Activated T-cell treated with anti-CD3 and anti-CD28 coated beads for 4 hours (primary cell): ENCODE data around the gene PKNOX2.

Experiments used
- DNase-seq: peaks from one replicate; pipeline ENCODE4 v3.0.0-alpha.2; 2020

The PKNOX2 gene

DNA sequence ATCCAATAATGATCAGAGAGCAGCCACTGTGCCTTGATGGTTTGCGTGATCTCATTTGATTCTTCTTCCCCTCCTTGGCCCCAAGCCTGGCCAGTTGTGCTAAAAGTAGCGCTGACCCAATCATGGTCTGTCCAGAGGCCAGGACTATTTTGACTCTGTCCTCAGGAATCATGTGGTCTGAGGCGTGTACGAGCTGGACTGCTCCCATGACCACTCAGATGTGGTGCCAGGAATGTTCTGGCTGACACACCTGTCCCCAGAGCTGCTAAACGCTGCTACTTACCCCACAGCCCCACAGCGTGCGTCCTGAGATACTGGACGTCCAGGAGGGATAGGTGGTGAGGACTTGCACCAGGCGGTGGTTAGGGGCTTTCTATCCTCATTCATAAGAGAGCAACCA lies 261.1 kb downstream of the PKNOX2 start:
- DNase-seq = no peak

DNA sequence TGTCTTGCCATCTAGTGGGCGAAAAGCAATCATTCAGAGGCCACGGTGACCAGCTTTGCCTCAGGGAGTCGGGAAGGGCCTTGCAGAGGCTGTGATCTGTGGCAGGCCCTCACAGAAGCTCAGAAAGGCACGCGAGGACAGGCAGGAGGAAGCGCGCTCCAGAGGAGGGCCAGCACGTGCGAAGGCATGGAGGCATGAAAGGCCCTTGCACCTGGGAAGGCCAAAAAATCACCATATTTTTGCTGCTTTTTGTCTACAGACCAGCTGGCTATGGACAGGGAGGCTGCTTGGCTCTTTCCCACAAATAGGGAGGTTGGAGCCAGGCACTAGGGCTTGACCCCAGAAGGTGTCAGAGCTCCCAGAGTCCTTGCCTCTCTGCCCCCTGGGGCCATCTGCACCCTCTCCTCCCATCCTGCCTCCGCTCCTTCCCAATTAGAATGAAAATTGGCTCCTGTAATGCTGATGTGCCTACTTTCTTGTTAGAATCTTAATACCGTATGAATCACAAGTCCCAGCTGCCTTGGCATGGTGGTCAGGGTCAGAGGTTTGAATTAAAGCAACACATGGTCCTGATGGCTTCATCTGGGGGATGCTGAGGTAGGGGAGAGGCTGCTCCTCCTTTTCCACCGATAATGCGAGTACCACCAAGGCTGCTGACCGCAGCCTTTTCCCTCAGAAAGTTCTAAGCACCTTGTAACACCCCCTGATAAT lies 262.4 kb downstream of the PKNOX2 start:
- no peak for DNase-seq

DNA sequence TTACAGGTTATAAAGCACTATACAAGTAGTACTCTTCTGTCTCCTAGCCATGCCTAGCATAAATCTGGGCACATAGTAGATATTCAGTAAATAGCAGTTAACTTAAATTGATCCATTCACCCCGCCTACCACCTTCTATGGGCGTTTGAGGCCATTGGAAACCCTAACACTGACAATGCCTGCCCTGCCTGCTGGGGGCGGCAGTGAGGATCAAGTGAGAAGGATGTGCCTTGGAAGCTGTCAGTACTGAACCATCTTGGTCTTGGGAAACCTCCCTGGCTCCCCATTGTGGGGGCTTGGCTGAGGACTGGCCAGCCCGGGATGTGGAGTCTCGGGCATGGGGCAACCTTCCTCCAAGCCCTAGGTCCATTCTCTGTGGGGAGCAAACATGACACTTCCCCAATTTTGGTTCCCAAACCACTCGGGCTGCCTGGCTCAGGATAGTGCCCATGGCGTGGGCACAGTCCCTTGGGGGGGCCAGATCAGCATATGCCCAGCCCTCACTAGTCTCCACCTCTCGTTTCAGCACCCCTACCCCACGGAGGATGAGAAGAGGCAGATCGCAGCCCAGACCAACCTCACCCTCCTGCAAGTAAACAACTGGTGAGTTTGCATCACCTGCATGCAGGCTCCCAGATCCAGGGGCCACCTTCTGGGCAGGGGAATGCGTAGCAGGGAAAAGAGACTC lies 264.1 kb downstream of the PKNOX2 start:
- no peak for DNase-seq

DNA sequence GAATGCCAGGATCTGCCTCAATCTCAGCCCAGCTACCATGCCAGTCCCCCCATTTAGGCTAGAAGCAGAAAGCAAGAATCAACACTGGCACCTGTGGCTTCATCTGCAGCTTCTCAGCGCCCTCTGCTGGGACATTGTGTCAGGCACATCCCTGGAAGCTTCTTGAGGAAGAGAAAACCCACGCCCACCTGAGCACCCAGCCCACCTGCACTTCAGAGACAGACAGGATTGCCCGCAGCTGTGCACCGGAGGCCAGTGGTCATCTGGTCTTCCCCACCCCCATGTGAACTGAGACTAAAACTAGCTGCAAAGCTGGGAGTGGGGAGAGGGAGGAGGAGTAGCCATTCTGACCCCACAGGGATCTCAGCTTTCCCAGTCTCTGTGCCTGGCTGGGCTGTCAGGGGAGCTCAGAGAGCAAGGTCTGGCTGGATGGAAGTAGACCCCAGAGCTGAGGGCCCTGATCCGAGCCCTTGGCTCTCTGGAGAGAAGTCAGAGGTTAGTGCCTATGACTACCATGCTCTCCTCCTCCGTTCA lies 264.7 kb downstream of the PKNOX2 start:
- peak; percentile 16 for DNase-seq

DNA sequence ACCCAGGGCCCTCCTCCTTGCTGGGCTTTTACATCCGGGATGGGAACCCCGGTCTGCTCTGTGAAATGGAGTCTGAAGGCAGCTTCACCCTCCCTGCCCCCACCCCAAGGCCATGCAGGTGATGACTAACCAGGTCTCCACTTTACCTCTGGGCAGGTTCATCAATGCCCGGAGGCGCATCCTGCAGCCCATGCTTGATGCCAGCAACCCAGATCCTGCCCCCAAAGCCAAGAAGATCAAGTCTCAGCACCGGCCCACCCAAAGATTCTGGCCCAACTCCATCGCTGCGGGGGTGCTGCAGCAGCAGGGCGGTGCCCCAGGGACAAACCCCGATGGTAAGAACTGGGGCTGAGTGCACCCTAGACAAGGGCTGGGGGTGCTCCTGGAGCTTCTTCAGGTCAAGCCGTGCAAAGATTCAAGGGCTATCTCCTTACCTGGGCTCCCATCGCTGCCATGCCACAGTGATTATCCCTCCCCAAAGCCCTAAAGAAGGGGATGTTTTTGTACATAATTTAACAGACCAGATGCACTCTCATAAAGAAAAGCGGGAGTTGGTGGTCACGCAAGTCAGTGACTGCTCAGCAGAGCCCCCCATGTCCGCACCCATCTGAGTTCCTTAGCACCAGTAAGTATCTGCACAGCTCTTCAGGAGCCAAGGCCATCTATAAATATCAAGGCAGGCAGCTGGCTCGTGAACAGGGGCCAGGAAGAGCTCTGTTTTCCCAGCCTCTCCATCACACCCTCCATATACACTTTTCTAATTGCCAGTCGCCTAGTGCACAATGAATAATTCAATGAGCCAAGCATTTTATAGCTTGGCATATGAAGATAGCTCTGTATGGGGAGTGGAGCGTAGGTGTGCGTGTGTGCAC lies 265.5 kb downstream of the PKNOX2 start:
- no peak for DNase-seq

DNA sequence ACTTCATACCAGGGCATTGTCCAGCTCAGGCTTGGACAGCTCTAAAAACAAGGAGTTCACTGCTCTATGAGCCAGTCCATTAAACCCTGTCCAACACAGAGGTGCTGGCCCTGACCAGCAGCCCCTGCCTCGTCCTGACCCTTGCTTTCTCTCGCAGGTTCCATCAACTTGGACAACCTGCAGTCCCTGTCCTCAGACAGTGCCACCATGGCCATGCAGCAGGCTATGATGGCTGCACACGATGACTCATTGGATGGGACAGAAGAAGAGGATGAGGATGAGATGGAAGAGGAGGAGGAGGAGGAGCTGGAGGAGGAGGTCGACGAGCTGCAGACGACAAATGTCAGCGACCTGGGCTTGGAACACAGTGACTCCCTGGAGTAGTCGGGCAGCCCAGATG lies 266.5 kb downstream of the PKNOX2 start:
- DNase-seq = no peak

DNA sequence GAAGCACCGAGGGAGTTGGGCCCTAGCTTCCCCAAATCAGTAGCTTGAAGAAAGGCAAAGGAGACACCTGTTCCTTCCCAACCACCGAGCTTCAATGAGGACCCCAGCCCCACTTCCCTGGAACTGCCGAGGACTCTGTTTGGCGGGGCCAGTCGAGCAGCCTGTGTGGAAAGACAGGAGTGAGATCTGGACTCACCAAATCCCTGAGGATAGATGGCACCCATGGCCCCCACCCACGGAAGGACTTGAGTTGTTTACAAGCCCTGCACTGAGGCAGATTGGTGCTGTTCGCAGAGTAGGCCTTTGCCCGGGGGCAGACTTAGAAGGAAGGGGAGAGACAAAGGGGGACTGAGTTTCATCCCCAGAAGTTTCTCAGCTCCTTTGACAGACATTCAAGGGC lies 266.9 kb downstream of the PKNOX2 start:
- DNase-seq = no peak

DNA sequence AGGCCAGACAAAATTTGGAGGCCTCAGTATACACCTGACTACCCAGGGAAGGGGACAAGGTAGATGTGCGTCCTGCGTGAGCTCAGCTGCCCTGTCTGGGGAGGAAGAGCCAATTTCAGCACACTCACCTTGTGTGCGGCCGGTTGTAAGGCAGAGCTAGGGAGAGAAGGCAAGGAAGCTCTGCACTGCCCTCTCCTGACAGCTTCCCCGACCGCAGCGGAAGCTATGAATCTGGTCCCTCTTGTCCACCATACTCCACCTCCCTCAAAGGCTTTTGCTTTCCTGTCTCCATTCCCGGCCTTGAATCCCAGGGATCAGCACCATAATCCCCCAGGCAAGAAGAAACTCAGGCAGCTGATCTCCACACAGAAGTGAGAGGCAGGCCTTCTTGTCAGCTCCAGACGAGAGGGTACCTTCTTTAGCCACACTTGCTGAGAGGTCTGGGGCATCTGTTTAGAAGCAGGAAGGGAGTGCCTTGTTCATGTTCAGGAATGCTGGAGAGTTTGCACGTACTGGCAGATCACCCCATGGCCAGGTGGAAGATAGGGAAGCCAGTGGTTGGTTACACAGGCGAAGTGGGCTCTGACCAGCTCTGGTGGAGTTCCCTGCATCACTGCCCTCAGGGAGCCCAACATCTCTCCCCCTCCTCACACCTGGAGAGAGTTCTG lies 269.0 kb downstream of the PKNOX2 start:
- no peak for DNase-seq

DNA sequence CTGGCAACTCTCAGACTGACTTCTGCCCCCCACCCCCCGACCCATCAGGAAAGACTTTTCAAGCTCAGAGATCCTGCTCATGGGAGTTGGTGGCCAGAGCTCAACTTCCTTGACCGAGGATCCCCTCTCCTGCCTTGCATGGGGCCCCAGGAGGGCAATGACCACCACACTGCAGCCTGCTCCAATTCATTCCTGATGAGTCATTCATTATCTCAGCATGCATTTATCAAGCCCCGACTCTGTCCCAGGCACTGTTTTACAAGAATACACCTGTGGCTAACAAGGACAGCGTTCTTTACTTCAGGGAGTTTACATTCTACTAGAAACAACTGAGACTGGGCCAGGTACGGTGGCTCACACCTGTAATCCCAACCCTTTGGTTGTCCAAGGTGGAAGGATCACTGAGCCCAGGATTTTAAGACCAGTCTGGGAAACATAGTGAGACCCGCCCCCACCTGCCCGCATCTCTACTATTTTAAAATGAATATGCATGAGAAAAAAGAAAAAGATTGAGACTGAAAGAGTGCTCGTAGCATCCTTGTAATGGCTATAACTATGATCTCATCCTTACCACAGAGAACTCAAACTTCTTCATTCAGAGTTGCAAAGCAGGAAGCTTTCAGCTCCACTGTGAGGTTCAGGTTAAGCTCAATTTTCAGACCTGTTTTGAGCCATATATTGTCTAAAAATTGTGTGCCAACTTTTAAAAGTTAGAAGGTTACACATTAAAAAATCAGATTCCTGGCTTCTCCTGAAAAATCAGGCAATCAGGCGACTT lies 271.1 kb downstream of the PKNOX2 start:
- DNase-seq = no peak

DNA sequence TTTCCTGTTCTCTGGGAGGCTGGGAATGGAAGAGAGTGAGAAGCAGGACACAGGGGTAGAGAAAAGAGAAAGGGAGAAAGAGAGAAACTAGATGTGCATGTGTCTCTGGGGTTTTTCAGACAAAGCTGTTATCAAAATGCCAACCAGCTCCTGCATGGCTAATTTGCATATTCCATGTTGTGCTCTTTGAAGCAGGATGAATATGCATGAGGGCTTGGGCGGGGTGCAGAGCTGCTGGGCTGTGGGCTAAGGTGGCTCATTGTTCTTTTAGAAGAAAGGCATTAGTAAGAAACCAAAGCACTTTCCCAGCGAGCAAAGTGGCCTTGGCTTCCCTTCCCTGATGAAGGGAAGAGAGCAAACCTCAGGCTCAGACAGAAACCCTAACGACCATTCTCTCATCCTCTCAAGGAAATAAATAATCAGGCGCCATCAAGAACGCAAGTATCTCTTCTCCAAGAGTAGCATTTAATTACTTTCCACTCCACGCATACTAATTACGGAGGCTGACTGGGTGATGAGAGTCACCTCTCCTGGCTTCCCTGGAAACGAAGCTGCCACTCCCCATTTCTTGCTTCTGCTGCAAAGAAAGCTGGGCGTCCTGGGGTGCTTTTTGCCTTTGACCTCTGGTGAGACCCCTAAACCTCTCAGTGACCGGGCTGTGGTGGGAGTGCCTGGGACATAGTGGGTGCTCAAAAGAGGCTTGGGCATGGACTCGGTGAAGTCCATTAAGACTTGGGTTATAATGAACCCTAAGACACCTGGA lies 277.3 kb downstream of the PKNOX2 start:
- DNase-seq = no peak

DNA sequence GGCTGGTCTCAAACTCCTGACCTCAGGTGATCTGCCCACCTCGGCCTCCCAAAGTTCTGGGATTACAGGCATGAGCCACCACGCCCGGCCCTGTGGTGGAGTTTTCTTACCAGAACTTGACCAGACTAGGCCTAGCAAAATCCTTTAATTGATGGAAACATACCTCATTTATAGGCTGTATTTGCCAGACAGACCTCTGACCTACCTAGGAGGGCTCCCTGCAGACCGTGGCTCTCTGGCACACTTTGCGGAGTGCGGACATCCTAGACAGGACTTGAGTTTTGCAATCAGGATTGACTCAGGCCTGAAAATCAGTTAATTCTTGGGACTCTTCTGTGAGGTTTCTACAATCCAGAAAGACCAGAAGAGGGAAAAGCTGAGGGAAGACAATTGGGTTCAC lies 278.4 kb downstream of the PKNOX2 start:
- DNase-seq = no peak

DNA sequence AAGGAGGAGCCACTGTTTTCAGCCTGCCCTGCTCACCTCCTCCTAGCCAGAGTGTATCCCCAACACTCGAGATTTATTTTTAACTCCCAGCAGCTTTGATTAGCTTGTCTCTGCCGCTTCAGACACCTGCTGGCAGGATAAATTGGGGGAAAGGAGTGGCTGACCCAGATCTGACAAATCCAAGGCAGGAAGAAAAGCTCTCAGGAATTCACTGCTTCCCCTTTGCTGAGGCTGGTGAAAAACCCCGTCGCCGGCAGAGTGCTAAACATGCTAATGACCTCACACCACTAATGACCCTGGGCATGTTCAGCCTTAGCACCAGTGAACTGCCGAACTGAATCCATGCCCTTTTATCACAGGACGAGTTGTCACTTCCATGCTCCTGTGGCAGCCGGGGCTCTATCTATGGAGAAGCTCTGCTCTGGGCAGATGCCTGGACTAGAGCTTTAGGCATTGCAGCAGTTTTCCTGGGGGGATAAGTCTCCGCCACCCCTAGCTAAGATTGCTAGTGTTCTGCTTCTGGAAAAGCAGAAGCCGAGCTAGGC lies 279.3 kb downstream of the PKNOX2 start:
- DNase-seq = no peak

DNA sequence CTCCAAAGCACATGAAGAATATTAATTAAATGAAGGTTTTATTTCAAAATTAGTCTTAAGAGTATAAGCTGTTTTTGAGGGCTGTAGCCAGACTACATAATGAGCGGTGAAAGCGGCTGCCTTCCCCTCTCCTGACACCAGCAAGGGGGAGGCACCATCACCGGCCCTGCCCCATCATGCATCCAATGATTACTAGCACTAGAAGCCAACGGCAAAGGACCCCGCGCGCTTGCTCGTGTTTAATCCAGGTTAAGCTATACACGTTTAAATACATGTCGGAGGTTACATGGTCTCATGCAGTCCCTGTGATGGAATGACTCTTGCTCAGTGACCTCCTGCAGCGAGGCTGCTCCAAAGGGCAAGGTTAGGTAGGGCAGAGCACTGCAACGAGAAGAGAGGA lies 281.2 kb downstream of the PKNOX2 start:
- DNase-seq = no peak

DNA sequence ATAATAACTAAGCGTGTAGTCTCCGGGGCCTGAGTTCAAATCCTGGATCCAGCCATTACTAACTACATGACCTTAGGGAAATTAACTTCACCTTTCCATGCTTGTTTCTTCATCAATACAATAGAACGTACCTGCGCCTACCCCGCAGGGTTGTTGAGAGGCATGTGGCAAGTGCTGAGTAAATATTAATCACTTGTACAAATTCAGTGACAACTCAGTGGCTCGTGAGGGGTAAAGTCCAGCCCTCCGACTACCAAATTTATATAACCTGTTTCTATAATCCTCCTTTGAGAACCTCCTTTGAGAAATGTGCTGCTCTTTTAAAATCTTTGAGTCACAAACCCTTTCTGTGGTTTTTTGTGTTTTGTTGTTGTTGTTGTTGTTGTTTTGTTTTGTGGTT lies 281.7 kb downstream of the PKNOX2 start:
- DNase-seq = no peak

DNA sequence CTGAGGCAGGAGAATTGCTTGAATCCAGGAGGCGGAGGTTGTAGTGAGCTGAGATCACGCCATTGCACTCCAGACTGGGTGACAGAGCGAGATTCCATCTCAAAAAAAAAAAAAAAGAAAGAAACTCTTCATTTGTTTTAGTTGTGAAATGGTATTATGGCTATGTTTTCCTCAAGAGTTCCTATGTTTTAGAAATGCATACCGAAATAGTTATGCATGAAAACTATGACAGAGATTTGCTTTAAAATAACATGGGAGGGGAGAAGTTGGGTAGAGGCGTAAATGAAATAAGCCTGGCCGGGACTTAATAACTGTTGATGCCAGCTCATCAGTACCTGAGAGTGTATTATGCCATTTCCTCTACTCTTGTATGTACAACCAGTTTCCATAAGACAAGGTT lies 283.2 kb downstream of the PKNOX2 start:
- no peak for DNase-seq

DNA sequence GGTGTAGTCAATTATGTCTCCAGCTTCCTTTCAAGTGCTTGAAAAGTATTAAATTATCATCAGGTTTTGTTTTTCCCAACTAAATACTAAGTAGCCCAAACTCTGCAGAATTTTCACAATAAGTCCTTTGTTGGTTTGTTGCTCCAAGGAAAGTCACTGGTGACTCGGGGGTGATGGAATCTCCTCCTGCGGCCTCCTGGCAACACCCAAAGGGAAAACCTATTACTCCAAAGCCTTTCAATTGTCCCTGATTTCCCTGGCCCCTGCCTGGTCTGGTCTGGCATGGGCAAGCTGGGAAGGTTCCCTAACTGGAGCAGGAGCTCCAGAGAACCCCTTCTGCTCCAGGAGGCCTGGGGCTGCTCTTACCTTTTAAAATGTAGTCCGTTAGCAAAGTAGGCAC lies 283.6 kb downstream of the PKNOX2 start:
- no peak for DNase-seq

DNA sequence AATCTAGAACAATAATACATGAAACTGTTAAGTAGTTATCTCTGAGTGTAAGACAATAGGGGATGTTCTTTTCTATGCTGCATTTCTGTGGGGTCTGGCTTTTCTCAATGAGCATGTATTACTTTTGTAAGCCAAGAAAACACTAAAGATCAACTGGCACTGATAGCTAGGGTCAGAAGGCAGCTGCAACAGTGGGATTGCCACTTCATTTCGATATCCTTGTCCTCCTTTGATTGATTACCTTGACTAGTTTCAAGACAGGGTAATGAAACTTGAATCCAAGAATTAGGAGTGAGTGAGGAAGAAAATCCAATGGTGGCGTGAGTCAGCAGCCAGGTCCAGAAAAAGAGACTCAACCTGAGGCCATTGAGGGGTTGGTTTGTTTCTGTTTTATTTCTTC lies 285.0 kb downstream of the PKNOX2 start:
- no peak for DNase-seq

DNA sequence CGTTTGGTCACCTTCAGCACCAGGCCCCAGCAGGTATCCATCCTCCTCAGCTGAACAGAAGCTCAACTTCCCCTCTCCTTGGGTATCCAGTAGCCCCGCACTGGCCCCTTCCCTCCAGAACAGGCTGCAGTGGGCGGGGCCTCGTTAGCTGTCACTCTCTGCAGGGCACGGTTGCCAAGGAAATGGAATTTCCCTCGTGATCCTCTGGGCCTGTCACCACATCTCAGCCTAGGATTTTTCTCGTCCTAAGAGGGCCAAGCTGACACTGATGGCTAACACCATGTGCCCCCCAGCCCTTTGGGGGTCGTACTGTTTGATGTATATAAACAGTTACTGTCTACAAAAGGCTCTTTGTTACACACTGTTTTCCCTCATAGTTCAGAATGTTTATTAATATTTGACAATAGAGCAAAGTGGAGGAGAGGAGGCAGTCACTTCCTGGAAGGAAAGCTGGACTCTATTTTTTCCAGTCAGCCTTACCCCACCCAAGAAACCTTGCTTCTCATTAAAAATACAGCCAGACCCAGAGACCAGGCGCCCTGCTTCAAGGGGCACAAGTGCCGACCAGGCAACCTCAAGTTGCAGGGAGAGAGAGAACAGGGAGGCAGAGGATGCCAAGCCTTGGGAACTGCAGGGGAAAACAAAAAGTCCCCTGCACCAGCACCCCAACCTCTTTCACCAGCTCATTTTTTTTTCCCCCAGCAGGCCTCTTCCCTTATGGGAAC lies 287.0 kb downstream of the PKNOX2 start:
- no peak for DNase-seq

DNA sequence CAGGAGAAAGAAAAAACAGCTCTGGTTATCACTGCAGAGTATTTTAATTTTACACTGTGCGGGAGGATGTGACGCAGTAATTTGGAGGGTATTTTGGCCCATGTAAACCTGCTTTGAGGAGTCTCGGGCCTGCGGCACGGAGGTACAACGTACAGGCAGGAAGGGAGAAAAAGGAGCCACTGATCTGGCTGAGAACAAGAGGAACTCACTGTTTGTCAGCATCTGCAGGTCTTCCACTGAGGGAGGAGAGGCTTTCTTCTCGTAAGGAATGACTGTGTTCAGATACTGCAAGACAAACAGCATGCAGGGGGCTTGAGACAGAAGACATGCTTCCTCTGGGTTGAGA lies 287.5 kb downstream of the PKNOX2 start:
- no peak for DNase-seq

DNA sequence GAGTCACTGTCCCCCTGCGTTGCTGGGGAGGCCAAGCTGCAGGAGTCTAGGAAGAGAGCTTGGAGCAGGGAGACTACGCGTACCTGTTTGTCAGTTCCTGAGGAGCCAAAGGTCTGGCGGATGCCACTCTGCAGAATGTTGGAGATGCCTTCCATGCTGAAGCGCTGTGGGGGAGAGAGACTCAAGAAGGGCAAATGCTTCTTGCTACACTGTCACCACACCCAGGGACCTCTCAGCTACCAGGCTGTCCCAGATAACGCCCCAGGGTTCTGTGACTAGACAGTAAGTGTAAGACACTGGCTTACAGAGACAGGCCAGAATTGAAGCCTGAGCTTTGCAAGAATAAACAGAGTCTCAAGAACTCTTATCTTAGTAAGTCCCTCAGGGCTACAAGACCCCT lies 289.5 kb downstream of the PKNOX2 start:
- no peak for DNase-seq

DNA sequence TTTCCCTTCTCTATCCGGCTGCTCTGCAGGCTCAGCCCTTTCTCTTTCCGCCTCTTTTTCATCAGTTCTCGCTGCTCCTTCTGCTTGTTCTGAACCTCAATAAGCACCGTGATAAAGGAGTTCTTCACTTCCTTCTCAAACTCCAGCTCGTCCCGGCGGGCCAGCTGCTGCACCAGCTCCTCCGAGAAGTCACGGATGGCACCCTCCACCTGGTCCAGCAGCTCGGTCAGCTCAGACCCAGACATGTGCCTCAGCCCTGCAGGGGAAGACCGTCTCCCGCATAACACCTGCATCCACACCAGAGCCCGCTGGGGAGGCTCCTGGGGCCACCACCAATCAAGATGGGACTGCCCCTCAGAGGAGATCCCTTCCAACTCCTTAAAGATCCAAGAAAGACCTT lies 291.3 kb downstream of the PKNOX2 start:
- no peak for DNase-seq
